DMS153 treated with DMSO at 0.1 percent for 48 hours (cell line): ENCODE results near the gene WIZ.
A peak's percentile ranks its signal among the peaks of the same experiment; 100 is the strongest.

Experiments used
- DNase-seq: peaks from one replicate; lab custom pipeline; 2025; ENCODE audit not compliant: unreplicated experiment; lab: John Stamatoyannopoulos, UW

WIZ gene

GRCh38 chr19:15466851-15467733 is 17.3 kb upstream of the WIZ start:
- no peak for DNase-seq

- DNase-seq: no peak
Measured at GRCh38 chr19:15464394-15465385, 14.9 kb upstream of the WIZ start, which contains the start of gene RASAL3. RASAL3 (minus strand) TSS chr19:15464544; CDS start chr19:15464358, 186 bp downstream.

- no peak for DNase-seq
Measured at GRCh38 chr19:15463861-15464371, 14.2 kb upstream of the WIZ start.

- DNase-seq: no peak
Measured at GRCh38 chr19:15461694-15462093, 11.9 kb upstream of the WIZ start.

GRCh38 chr19:15457701-15458484 is 8.1 kb upstream of the WIZ start:
- DNase-seq: no peak

GRCh38 chr19:15456871-15457700 is 7.3 kb upstream of the WIZ start:
- DNase-seq: peak; percentile 64

- DNase-seq: no peak
Measured at GRCh38 chr19:15456441-15456840, 6.7 kb upstream of the WIZ start.

GRCh38 chr19:15455996-15456395 is 6.2 kb upstream of the WIZ start:
- no peak for DNase-seq

- DNase-seq: no peak
Measured at GRCh38 chr19:15453906-15454860, 4.4 kb upstream of the WIZ start.

- no peak for DNase-seq
Measured at GRCh38 chr19:15453091-15453578, 3.4 kb upstream of the WIZ start.

- peak; percentile 39 for DNase-seq
Measured at GRCh38 chr19:15452111-15453047, 2.6 kb upstream of the WIZ start.

GRCh38 chr19:15450528-15450890 is 753 bp upstream of the WIZ start:
- no peak for DNase-seq

- DNase-seq: no peak
Measured at GRCh38 chr19:15448778-15449619, 757 bp downstream of the WIZ start.

GRCh38 chr19:15448044-15448777 is 1.5 kb downstream of the WIZ start:
- no peak for DNase-seq

- no peak for DNase-seq
Measured at GRCh38 chr19:15447057-15447456, 2.7 kb downstream of the WIZ start.
